Left ventricle myocardium superior (tissue), 1 donor: Measurements from ENCODE around the gene ETV2. TPM values are rescaled to one million over a fixed set of nuclear protein-coding genes. Genes with fewer than 3 reads are reported as not detected.
"Not testable (repeated sequence)": the region's sequence is repeated elsewhere in the genome, so short reads cannot be mapped to it uniquely, and the experiment has no call there.

Source experiments
- ATAC-seq: fragments of 200-7000 bp; cut with Tn5 transposase; one replicate; pipeline ENCODE4 v1.9.1; 2020; ENCODE audit warnings: mild to moderate bottlenecking, moderate library complexity
- DNase-seq: peaks from one replicate; pipeline ENCODE4 v3.0.0-alpha.2; 2020
- intact Hi-C: fragments of 100-400 bp; cut with micrococcal nuclease; formaldehyde crosslinking; loops from one replicate; pipeline ENCODE4 v1.11.0; 2022
- total RNA-seq: library from RNA; stranded (reverse); fragmentation: NEBNext Ultra II Directional; extraction: Animal tissue kit (Norgen Biotek cat#: 25700); gene quantifications from one replicate; pipeline ENCODE4 v1.2.1, GENCODE V29; 2021
- donor health status: DM: no; HTN: yes; CAD: no; lungs with severe emphysema.

ETV2 gene
- total RNA-seq, 1 donor from 2014 or later = 0.27 TPM

GRCh38 chr19:35648017-35648961 is 6.7 kb downstream of the ETV2 start, which contains the start of gene COX6B1:
TSS of gene COX6B1 (plus strand) at chr19:35648323. CDS start at chr19:35651244, 2,921 bp downstream.
- DNase-seq (peak; percentile 92), ATAC-seq (peak; percentile 74)
- intact Hi-C loops = no loop called here

- intact Hi-C loops = no loop called here
- DNase-seq (no peak), ATAC-seq (no peak)
Observed at GRCh38 chr19:35650581-35650980, 9.0 kb downstream of the ETV2 start.

GRCh38 chr19:35654828-35655227 is 13.3 kb downstream of the ETV2 start:
- DNase-seq, intact Hi-C loops, ATAC-seq: not testable (repeated sequence)

GRCh38 chr19:35655600-35655999 is 14.1 kb downstream of the ETV2 start:
- DNase-seq = no peak
- no peak for ATAC-seq
- intact Hi-C loops = no loop called here

GRCh38 chr19:35656700-35657099 is 15.2 kb downstream of the ETV2 start:
- no peak for DNase-seq
- intact Hi-C loops = no loop called here
- no peak for ATAC-seq

GRCh38 chr19:35657904-35658700 is 16.6 kb downstream of the ETV2 start:
- ATAC-seq = no peak
- intact Hi-C loops = no loop called here
- no peak for DNase-seq

GRCh38 chr19:35661995-35662340 is 20.4 kb downstream of the ETV2 start:
- intact Hi-C loops = no loop called here
- DNase-seq = no peak
- no peak for ATAC-seq

GRCh38 chr19:35663981-35664380 is 22.4 kb downstream of the ETV2 start:
- intact Hi-C loops = no loop called here
- no peak for ATAC-seq
- no peak for DNase-seq

GRCh38 chr19:35665157-35665556 is 23.6 kb downstream of the ETV2 start:
- no peak for DNase-seq
- intact Hi-C loops = no loop called here
- ATAC-seq = no peak

GRCh38 chr19:35665604-35666003 is 24.1 kb downstream of the ETV2 start:
- ATAC-seq (no peak), DNase-seq (no peak)
- intact Hi-C loops = no loop called here

GRCh38 chr19:35666251-35666913 is 24.8 kb downstream of the ETV2 start, which contains the start of gene UPK1A:
TSS of gene UPK1A (plus strand) at chr19:35666517. CDS start at chr19:35666813, 296 bp downstream.
- intact Hi-C loops = no loop called here
- DNase-seq (no peak), ATAC-seq (peak; percentile 26)

- ATAC-seq = no peak
- no peak for DNase-seq
- intact Hi-C loops = no loop called here
Observed at GRCh38 chr19:35669566-35669965, 28.0 kb downstream of the ETV2 start.

GRCh38 chr19:35669974-35670373 is 28.4 kb downstream of the ETV2 start:
- ATAC-seq (no peak), DNase-seq (no peak)
- intact Hi-C loops = no loop called here

GRCh38 chr19:35670686-35671085 is 29.1 kb downstream of the ETV2 start:
- intact Hi-C loops = no loop called here
- DNase-seq (no peak), ATAC-seq (no peak)

- ATAC-seq (no peak), DNase-seq (no peak)
- intact Hi-C loops = no loop called here
Observed at GRCh38 chr19:35671818-35672217, 30.3 kb downstream of the ETV2 start.

- ATAC-seq (peak; percentile 65), DNase-seq (peak; percentile 52)
- intact Hi-C loops = no loop called here
Observed at GRCh38 chr19:35673121-35673804, 31.7 kb downstream of the ETV2 start.

GRCh38 chr19:35675589-35676140 is 34.1 kb downstream of the ETV2 start:
- intact Hi-C loops = no loop called here
- DNase-seq = no peak
- no peak for ATAC-seq

GRCh38 chr19:35689836-35690235 is 48.3 kb downstream of the ETV2 start:
- DNase-seq (no peak), ATAC-seq (no peak)
- intact Hi-C loops = no loop called here

- DNase-seq, ATAC-seq, intact Hi-C loops: not testable (repeated sequence)
Observed at GRCh38 chr19:35691106-35691505, 49.6 kb downstream of the ETV2 start.
